Islet precursor cell (in vitro differentiated cells): ENCODE measurements around the gene CHRNA5.
"Not testable (repeated sequence)": the region's sequence is repeated elsewhere in the genome, so short reads cannot be mapped to it uniquely, and the experiment has no call there.

Experiments
- DNase-seq: peaks from one replicate; pipeline ENCODE4 v3.0.0-alpha.2; 2018

The CHRNA5 gene

DNA sequence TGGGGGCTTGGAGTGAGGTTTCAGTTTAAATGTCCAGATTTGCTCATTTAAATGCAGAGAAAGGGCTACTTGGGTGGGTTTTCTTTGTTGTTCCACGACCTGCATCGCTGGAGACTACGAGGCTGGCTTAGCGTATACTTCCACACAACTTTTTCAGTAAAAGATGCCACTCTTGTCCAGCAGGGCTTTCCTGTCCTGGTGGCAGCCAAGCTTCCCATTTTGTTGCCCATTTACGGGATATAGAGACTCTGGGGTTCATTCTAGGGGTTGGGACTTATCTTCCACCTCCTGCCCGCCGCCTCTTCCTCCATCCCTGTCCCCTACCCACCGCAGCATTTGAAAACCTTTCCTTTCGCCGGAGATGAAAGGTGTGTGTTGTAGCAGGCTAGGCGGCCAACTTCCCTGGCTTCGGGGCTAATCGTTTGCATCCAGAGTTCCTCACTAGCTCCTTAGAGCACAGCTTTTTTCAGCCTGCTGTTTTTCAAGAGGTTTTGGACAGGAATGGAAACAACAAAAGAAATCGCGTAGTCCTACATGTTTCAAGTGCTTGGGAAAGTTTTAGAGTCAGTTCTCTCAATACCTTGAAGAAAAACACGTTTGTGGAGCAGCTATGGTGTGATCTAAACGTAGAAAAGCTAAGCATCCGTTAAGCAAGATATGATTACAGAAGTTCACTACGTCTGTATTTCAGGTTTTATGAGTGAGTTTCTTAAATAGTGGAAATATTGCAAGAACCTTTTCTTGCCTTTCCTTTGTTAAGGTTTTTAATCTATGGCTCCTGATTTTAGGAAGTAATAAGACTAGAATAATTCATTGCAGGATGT lies 843 bp downstream of the CHRNA5 start:
- peak; percentile 66 for DNase-seq

DNA sequence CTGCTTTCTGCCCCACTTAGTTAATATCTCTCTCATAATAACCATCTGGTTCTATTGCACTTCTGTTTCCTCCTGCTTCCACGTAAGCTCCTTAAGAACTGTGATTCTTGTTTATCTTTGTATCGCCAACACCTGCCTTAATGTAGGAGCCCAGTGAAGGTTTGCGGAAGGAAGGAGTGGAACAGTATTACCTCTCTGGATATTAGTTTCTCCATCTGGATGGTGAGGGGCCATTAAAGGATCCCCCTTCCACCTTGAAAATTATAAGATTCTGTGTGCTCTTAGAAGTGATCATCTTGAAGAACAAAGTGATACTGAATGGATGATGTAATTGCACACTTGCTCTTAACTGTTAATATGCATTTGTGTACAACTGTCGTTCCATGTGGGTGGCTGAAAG lies 2.2 kb downstream of the CHRNA5 start:
- no peak for DNase-seq

DNA sequence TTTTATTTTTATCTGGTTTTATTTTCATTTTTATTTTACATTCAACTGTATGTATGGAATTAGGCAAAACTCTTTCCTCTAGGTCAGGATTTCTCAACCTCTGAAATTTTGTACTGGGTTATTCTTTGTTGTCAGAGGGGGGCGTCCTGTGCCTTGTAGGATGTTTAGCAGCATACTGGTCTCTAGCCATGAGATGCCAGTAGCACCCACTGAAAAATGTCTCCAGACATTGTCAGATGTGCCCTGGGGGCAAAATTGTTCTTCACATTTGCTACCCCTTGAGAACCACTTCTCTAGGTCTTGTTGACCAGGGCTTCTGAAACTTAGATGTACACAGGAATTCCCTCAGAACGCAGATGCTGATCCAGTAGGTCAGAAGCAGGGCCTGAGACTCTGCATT lies 5.4 kb downstream of the CHRNA5 start:
- DNase-seq: no peak

DNA sequence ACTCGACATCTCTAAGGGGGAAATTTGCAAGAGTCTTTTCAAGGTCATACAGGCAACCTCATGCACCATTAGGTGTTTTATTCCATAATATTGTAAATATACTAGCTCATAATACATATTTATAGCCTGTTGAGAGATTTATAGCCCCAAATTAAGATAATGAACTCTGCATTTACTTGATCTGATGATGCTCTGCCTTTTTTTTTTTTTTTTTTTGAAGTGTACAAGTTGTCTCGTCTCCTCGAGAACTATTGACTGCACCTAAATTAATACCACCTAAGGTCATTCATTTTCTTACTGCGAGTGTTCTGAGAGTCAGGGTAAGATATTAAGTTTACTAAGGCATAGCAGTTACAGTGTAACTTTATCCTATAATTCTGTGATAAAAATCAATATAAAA lies 6.1 kb downstream of the CHRNA5 start:
- no peak for DNase-seq

DNA sequence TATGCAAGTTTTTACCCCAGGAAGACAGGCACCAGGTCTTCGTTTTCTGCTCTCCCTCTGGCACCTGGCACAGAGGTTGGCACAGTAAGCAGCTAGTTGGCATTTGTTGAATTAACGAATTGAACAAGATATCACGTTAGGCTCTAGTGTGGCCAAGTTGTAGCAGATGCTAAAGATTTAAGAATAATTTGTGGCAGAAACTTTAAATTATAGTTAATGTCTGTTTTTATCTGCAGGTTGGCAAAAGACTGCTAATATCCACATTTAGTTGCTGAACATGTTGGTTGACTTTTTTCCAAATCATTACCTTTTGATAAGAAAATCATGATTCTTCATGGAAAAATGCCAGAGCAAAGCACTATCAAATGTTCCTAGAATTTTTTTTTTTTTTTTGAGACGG lies 8.1 kb downstream of the CHRNA5 start:
- no peak for DNase-seq

DNA sequence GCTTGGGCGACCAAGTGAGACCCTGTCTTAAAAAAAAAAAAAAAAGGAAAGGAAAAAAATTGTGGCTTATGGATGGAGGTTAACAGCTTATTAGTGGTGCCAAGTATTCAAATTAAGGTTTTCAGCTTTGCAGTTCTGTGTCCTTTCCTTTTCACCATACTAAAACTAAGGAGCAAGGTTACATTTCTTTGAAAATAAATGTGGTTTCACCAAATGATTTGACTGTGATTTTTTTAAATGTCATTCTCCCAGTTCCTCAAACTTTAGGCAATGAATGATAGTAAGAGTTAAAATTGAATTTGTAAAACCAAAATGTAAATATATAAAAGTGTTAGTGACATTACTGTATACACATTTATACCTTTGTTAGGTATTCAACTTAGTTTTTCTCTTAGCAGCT lies 9.6 kb downstream of the CHRNA5 start:
- DNase-seq: no peak

DNA sequence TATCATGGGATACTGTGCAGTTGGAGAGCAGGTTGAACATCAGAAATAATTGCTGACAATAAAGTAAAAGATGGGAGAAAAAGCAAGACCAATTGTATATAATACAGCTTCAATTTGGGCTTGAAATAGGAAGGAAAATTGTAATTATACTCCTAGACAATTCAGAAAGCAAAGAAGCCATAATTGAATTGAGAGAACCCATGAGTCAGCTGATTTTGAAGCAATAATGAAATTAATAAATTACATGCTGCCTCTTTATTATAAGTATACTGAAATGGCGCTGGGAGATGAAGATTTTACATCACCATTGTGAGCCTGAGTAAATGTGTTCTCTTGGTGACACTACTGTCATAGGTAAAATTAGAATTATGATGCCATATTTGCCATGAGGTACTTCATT lies 32.3 kb downstream of the CHRNA5 start:
- no peak for DNase-seq

DNA sequence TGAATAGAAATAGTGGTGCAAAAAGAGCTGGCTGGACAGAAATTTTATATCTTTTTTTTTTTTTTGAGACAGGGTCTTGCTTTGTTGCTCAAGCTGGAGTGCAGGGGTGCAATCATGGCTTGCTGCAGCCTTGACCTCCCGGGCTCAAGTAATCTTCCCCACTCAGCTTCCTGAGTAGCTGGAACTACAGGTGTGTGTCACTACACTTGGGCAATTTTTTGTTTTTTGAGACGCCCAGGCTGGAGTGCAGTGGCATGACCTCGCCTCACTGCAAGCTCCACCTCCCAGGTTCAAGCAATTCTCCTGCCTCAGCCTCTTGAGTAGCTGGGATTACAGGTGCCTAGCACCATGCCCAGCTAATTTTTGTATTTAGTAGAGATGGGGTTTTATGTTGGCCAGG lies 33.0 kb downstream of the CHRNA5 start:
- DNase-seq: no peak

DNA sequence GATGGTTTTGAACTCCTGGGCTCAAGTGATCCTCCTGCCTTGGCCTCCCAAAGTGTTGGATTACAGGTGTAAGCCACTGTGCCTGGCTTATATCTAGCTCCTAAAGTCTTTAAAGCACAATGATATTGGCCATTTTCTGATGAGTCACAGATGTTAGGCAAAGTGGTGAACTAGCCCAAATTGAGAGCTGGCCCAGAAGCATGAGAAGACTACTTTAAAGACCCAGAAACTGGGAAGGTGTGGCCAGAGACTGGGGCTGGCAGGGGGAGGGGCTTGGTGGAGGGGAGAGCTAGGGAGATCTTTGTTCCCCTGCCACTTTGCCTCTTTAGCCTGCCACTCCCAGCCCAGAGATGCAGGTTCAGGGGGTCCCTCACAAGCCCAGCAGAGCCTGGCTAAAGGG lies 33.9 kb downstream of the CHRNA5 start:
- DNase-seq: no peak

DNA sequence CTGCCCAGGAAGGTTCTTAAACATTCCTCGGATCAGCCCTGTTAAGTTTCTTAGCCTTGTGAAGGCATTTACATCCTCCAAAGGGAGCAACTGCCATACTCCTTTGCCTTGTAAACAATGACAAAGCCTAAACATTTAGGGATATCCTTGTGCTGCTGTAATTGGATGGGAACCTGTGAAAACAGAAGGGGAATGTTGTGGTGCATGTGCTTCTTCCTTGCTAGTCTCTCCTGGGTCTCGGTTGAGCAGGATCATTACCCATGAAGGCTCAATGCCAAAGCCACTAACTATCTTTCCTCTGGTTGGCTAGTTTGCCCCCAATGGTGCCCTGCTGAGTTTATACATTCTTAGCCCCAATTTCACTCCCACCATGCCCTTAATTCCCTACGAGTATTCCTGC lies 38.1 kb downstream of the CHRNA5 start:
- DNase-seq: no peak

DNA sequence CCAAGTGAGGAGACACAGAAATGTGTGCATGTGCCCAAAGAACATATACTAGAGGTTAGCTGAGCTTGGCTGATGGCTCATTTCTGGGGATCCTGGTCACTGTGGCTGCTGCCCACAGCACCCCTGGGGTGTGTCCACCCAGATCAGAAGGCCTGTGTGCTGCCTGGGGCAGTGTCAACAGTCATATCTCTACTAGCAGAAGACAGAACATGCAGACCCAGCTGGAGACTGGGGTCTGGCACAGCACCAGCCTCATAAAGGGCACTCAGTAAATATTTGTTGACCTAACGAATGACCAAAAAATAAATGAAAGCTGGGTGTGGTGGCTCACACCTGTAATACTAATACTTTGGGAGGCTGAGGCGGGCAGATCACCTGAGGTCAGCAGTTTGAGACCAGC lies 39.1 kb downstream of the CHRNA5 start:
- no peak for DNase-seq

DNA sequence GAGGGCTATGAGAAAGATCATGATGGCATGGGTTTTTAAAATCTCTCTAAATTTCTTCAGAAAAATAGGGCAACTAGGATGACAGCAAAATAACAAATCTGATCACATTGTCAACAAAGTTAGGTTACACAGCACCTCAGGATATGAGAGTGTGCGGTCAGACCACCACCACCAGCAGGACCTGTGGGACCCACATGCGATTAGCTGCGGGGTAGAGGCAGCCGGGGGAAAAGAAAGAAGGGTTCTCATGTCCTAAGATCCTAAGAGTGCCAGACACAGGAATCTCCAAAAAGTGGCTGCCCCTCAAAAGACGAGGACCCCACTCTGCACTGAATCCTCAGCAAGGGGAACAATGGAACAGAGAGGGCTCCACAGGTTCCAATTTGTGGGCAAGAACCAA lies 39.9 kb downstream of the CHRNA5 start:
- no peak for DNase-seq

DNA sequence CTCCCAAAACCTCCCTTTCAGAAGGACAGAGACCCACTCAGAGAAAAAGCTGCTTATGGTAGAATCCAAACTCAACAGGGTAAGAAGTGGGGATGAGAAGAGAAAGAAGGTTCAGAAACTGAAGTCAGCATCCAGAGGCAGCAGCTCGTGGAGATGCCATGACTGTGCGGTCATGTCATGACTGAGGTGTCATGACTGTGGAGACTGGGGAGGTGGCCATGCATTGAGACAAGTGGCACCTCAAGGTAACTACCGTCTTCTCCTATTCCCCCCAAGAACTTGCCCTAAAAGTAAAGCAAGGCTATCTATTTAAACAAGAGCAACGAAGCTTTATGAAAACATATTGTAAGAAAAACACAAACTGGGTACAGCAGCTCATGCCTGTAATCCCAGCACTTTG lies 40.4 kb downstream of the CHRNA5 start:
- no peak for DNase-seq

DNA sequence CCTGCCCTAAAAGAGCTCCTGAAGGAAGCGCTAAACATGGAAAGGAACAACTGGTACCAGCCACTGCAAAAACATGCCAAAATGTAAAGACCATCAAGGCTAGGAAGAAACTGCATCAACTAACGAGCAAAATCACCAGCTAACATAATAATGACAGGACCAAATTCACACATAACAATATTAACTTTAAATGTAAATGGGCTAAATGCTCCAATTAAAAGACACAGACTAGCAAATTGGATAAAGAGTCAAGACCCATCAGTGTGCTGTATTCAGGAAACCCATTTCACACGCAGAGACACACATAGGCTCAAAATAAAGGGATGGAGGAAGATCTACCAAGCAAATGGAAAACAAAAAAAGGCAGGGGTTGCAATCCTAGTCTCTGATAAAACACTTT lies 44.2 kb downstream of the CHRNA5 start:
- DNase-seq: not testable (repeated sequence)

DNA sequence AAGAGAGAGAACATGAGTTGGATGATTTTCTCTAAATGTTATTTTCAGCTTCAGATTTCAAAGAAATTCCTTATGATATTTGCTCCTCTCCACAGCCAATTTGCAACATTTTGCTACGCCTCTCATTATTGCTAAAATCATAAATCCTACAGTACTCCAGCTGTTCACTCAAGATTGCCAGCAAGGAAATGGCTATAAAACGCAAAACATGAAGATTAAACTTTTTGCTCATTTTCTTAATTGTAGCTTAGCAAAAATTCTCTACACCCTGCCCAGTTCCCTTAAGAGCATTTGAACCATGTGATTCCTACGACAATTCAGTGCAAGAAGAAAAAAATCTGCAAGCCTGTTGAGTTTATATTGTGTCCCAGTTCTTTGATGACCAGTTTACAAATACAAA lies 48.7 kb downstream of the CHRNA5 start:
- no peak for DNase-seq

DNA sequence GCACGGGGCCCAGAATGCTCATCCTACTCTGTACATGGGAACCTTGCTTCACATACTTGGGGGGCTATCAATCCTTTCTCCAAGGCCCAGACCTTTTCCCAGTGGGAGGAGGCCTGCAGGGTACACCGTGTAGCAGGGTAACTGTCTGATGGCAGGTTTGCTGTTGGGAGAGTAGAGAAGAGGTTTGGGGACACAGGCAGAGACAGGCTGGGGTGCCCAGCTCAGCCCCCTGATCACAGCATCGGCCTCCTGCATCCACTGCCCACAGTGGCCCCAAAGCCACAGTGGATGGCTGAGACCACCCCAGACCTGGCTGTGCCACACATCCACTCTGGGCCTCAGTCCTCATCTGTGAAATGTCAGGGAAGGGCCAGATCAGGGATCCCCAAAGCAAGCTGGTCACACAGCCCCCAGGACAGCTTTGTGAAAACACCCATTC lies 49.9 kb downstream of the CHRNA5 start:
- DNase-seq: no peak

DNA sequence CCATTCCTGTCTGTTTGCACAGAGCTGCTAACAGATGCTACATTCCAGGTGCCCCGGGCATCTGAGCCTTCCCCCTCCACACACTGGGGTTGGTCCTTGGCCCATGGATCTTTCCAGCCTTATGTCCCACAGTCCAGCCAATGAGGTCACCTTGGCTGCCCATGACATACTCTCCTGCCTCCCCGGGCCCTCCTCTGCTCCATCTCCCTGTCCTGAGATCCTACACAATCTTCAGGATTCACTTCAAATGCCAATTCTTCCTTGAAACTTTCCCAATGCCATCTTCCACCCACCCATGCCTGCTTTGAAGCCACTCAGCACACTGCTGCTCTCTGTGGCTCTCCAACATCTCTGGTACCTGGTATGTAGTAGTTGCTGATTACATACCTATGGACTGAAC lies 51.2 kb downstream of the CHRNA5 start:
- DNase-seq: no peak

DNA sequence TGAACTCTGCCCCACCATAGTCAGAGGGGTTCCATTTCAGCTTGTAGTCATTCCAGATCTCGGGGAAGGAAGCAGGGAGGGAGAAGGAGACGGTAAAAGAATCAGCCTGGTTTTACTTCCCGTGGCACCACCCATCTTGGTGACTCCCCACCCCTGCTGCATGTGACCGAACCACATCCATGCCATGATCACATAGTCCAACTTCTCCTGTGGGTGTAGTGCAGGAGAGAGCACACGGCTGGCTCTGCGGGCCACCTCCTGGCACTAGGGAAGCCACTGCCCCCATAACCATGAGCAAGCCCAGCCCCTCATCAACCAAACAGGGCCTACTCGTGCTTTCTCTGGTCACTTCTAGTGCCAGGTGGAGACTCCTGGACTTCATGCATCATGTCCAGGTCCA lies 51.8 kb downstream of the CHRNA5 start:
- DNase-seq: no peak

DNA sequence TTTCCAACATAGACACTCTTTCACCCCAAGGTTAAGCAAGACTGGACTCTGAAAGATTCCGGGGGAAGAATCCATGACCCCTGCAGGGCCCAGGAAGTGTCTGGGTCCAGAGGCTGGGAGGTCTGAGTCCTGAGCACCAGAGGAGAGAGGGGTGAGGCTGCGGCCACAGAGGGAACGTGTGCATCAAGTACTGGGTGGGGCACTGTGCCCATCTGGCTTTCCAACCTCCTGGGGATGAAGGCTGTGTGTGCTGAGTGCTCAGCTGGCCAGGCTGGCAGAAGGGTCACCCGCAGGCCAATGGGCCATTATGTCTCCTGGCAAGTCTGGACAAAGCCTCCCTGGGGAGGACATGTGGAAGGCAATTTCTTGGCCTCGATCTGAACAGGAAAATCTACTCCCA lies 52.2 kb downstream of the CHRNA5 start:
- DNase-seq: no peak

DNA sequence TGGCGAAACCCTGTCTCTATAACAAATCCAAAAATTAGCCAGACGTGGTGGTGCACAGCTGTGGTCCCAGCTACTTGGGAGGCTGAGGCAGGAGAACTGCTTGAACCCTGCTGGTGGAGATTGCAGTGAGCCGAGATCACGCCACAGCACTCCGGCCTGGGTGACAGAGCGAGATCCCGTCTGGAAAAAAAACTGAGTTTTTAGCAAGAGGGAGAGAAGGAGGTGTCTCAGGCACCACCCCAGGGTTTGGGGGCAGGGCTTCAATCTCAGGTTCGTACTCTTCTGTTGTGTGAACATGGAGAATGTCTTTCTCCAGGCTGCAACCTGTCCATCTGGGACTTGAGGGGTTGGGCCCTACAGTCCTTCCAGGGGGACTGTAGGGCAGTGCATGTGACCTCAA lies 52.7 kb downstream of the CHRNA5 start:
- no peak for DNase-seq

DNA sequence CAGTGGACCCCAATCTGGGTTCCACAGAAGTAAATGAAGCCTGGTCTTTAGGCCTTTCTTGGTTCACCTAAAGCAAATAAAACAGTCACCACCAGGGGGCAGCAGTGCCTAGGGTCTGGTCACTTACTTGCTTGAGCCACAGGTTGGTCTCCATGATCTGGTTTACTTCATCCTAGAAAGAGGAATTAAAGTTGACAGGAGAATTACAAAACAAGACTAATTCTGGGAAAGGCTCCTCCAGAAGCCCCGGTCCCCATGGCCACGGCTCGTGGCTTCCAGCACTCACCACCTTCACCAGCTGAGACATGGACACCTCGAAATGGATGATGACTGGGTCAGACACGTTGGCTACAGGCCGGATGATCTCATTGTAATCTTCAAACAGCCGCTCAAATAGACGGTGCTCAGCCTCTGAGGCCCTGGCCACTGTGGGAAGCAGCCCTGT lies 53.2 kb downstream of the CHRNA5 start:
- peak; percentile 89 for DNase-seq

DNA sequence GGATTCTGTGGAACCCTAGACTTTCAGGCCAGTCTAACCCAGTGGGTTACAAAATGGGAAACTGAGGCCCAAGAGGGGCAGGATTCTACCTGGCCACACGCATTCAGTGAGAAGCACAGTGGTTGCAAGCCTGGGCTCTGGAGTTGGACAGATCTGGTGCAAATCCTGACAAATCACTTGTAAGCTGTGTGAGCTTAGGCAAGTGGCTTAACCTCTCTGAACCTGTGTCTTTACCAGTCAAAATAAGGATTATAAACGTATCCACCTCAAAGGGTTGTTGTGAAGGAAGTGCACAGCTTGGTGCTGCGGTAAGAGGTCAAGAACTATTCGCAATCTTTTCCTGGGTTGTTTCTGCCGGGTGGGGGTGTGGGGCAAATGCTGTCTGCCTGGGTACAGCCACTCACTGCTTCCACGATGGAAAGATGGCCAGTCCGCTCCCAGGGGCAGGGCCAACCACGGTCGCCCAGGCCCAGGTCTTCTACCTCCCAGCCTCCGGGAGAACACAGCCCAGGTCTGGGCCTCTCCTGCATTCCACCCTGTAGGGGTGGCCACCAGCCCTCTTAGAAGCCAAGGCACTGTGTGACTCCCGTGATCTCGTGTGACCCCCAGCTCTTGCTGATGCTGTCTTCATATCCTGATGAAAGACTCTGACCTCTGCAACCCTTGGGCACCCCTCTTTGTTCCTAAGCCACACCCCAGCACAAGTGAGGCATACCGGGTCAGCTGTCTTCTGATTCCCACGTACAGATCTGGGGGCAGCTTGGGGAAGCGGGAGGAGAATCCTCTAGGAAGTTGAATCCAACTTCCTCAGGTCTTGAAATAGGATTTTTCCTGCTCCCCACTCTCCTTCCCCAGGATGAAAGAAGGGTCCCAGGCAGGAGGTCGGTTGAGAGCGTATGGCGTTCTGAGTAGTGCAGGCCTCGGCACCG lies 54.0 kb downstream of the CHRNA5 start:
- no peak for DNase-seq

DNA sequence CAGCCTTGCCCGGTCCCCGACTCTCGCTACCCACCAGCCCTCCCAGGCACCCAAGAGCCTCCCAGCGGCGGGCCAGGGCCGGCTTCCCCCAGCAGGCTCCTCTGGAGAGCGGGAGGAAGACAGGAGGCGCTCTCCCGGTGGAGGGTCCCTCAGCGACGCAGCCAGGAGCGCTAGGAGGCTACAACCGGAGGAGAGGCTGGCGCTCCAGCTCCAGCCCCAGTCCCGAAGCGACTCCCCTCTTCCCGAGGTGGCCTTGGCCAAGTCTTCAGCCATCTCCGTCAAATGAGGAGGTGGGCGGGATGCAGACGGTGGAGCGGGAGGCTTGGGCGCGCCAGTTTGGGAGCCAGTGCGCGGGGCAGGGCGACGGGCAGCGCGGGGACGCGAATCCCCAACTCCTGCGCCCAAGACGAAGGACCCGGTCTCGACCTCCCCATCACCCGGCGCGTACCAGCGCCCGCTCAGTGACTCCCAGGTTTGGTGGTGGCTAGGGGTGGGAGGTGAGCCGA lies 54.8 kb downstream of the CHRNA5 start:
- DNase-seq: peak; percentile 84
